Measurements from ENCODE around the gene FCHSD2.

FCHSD2 gene

GRCh38 chr11:72824811-72825505 is 317.2 kb downstream of the FCHSD2 start:
- H3K4me3 Mint-ChIP-seq = no peak overlapping the region
- no peak for DNase-seq (ENCODE audit: low spot score)
- H3K27ac Mint-ChIP-seq = peak overlapping the region; percentile 50
- H3K36me3 Mint-ChIP-seq (ENCODE audit: low read depth) = peaks cover 51% of the 10 kb centered on the region
- peaks cover 3% of the 10 kb centered on the region for H3K4me1 Mint-ChIP-seq (ENCODE audit: low read depth)
- no peaks in the 10 kb centered on the region for H3K27me3 Mint-ChIP-seq (ENCODE audit: low read depth)
- H3K9me3 Mint-ChIP-seq = no peaks in the 10 kb centered on the region

- H3K9me3 Mint-ChIP-seq = no peaks in the 10 kb centered on the region
- H3K4me1 Mint-ChIP-seq (ENCODE audit: low read depth) = peaks cover 5% of the 10 kb centered on the region
- no peaks in the 10 kb centered on the region for H3K27me3 Mint-ChIP-seq (ENCODE audit: low read depth)
- H3K27ac Mint-ChIP-seq = no peak overlapping the region
- H3K4me3 Mint-ChIP-seq = no peak overlapping the region
- no peak for DNase-seq (ENCODE audit: low spot score)
- H3K36me3 Mint-ChIP-seq (ENCODE audit: low read depth) = peaks cover 49% of the 10 kb centered on the region
Measured at GRCh38 chr11:72824020-72824419, 318.1 kb downstream of the FCHSD2 start.

- no peak overlapping the region for H3K27ac Mint-ChIP-seq
- H3K9me3 Mint-ChIP-seq = no peaks in the 10 kb centered on the region
- H3K36me3 Mint-ChIP-seq (ENCODE audit: low read depth) = peaks cover 52% of the 10 kb centered on the region
- no peak overlapping the region for H3K4me3 Mint-ChIP-seq
- peaks cover 9% of the 10 kb centered on the region for H3K4me1 Mint-ChIP-seq (ENCODE audit: low read depth)
- H3K27me3 Mint-ChIP-seq (ENCODE audit: low read depth) = no peaks in the 10 kb centered on the region
- no peak for DNase-seq (ENCODE audit: low spot score)
Measured at GRCh38 chr11:72823105-72823804, 318.9 kb downstream of the FCHSD2 start.

- Mint-ChIP-seq H3K36me3 (ENCODE audit: low read depth) (peaks cover 58% of the 10 kb centered on the region), H3K27ac (no peak overlapping the region), H3K4me3 (no peak overlapping the region), H3K27me3 (ENCODE audit: low read depth) (no peaks in the 10 kb centered on the region), H3K4me1 (ENCODE audit: low read depth) (peaks cover 10% of the 10 kb centered on the region), H3K9me3 (no peaks in the 10 kb centered on the region)
- peak; percentile 59 for DNase-seq (ENCODE audit: low spot score)
Measured at GRCh38 chr11:72821920-72822799, 320.0 kb downstream of the FCHSD2 start.

GRCh38 chr11:72821221-72821919 is 320.7 kb downstream of the FCHSD2 start:
- H3K4me1 Mint-ChIP-seq (ENCODE audit: low read depth) = peaks cover 12% of the 10 kb centered on the region
- H3K27ac Mint-ChIP-seq = no peak overlapping the region
- H3K36me3 Mint-ChIP-seq (ENCODE audit: low read depth) = peaks cover 58% of the 10 kb centered on the region
- no peak overlapping the region for H3K4me3 Mint-ChIP-seq
- H3K27me3 Mint-ChIP-seq (ENCODE audit: low read depth) = no peaks in the 10 kb centered on the region
- no peaks in the 10 kb centered on the region for H3K9me3 Mint-ChIP-seq
- no peak for DNase-seq (ENCODE audit: low spot score)

GRCh38 chr11:72820439-72821139 is 321.5 kb downstream of the FCHSD2 start:
- Mint-ChIP-seq H3K9me3 (no peaks in the 10 kb centered on the region), H3K27ac (peak overlapping the region; percentile 21), H3K4me1 (ENCODE audit: low read depth) (peaks cover 19% of the 10 kb centered on the region), H3K27me3 (ENCODE audit: low read depth) (no peaks in the 10 kb centered on the region), H3K36me3 (ENCODE audit: low read depth) (peaks cover 63% of the 10 kb centered on the region), H3K4me3 (no peak overlapping the region)
- DNase-seq (ENCODE audit: low spot score) = no peak

GRCh38 chr11:72818971-72819370 is 323.1 kb downstream of the FCHSD2 start:
- Mint-ChIP-seq H3K27ac (peak overlapping the region; percentile 56), H3K27me3 (ENCODE audit: low read depth) (no peaks in the 10 kb centered on the region), H3K36me3 (ENCODE audit: low read depth) (peaks cover 56% of the 10 kb centered on the region), H3K4me1 (ENCODE audit: low read depth) (peaks cover 20% of the 10 kb centered on the region), H3K4me3 (no peak overlapping the region), H3K9me3 (no peaks in the 10 kb centered on the region)
- no peak for DNase-seq (ENCODE audit: low spot score)

GRCh38 chr11:72817966-72818365 is 324.2 kb downstream of the FCHSD2 start:
- peak overlapping the region; percentile 22 for H3K4me3 Mint-ChIP-seq
- peak overlapping the region; percentile 72 for H3K27ac Mint-ChIP-seq
- H3K9me3 Mint-ChIP-seq = no peaks in the 10 kb centered on the region
- no peak for DNase-seq (ENCODE audit: low spot score)
- peaks cover 54% of the 10 kb centered on the region for H3K36me3 Mint-ChIP-seq (ENCODE audit: low read depth)
- peaks cover 24% of the 10 kb centered on the region for H3K4me1 Mint-ChIP-seq (ENCODE audit: low read depth)
- no peaks in the 10 kb centered on the region for H3K27me3 Mint-ChIP-seq (ENCODE audit: low read depth)

- Mint-ChIP-seq H3K4me3 (peak overlapping the region; percentile 100), H3K4me1 (ENCODE audit: low read depth) (peaks cover 31% of the 10 kb centered on the region), H3K9me3 (no peaks in the 10 kb centered on the region), H3K27me3 (ENCODE audit: low read depth) (no peaks in the 10 kb centered on the region), H3K27ac (peak overlapping the region; percentile 99), H3K36me3 (ENCODE audit: low read depth) (peaks cover 59% of the 10 kb centered on the region)
- no peak for DNase-seq (ENCODE audit: low spot score)
Measured at GRCh38 chr11:72816404-72816990, 325.6 kb downstream of the FCHSD2 start.

- Mint-ChIP-seq H3K4me1 (ENCODE audit: low read depth) (peaks cover 39% of the 10 kb centered on the region), H3K9me3 (no peaks in the 10 kb centered on the region), H3K36me3 (ENCODE audit: low read depth) (peaks cover 59% of the 10 kb centered on the region), H3K4me3 (peak overlapping the region; percentile 100), H3K27ac (peak overlapping the region; percentile 99), H3K27me3 (ENCODE audit: low read depth) (no peaks in the 10 kb centered on the region)
- no peak for DNase-seq (ENCODE audit: low spot score)
Measured at GRCh38 chr11:72815110-72815618, 327.0 kb downstream of the FCHSD2 start.

GRCh38 chr11:72814286-72815109 is 327.6 kb downstream of the FCHSD2 start, which contains the start of gene ATG16L2:
ATG16L2 (plus strand) TSS chr11:72814411; CDS start chr11:72814446, 35 bp downstream.
- H3K4me1 Mint-ChIP-seq (ENCODE audit: low read depth) = peaks cover 41% of the 10 kb centered on the region

GRCh38 chr11:72813740-72814285 is 328.3 kb downstream of the FCHSD2 start:
- Mint-ChIP-seq H3K9me3 (no peaks in the 10 kb centered on the region), H3K36me3 (ENCODE audit: low read depth) (peaks cover 57% of the 10 kb centered on the region), H3K27me3 (ENCODE audit: low read depth) (no peaks in the 10 kb centered on the region), H3K4me3 (peak overlapping the region; percentile 97), H3K27ac (peak overlapping the region; percentile 95), H3K4me1 (ENCODE audit: low read depth) (peaks cover 38% of the 10 kb centered on the region)
- DNase-seq (ENCODE audit: low spot score) = peak; percentile 82

More at GRCh38 chr11:72814286-72815109, 327.6 kb downstream of the FCHSD2 start, which contains the start of gene ATG16L2:
- DNase-seq (ENCODE audit: low spot score) = peak; percentile 91
- H3K27ac Mint-ChIP-seq = peak within 1 kb of the TSS; percentile 99
- peak within 1 kb of the TSS; percentile 100 for H3K4me3 Mint-ChIP-seq
- H3K9me3 Mint-ChIP-seq = no peaks in the 10 kb centered on the region
- H3K27me3 Mint-ChIP-seq (ENCODE audit: low read depth) = no peaks in the 10 kb centered on the region
- H3K36me3 Mint-ChIP-seq (ENCODE audit: low read depth) = peaks cover 59% of the 10 kb centered on the region

Data from T-helper 2 cell treated with Interferon-gamma antibody and Interleukin-4, amounts not matched to agents 5 μg/mL and 100 μg/mL, for 36 hours (primary cell).